ENCODE results near the gene UACA. TPM values are rescaled to one million over a fixed set of nuclear protein-coding genes. Genes with fewer than 3 reads are reported as not detected.

UACA gene
- total and polyA plus RNA-seq, 2 experiments from 2014 or later, result 64.0 to 135 TPM

DNA sequence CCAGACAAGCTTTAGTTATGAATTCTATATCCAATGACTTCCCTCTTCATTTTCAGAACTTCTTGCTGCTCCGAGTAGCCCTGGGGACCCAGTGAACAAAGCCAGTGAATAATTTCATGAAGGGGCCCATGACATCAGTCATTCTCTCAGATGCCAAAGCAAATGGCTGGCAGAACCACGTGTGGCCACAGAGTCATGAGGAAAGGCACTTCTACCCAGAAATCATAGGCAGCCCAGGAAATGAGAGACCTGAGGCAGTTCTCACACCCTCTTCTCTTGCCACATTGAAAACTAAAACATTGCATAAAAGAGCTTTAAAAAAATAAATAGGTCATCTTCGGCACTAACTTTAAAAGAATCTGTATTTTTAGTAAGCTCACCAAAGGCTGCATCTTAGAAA is 4.3 kb upstream of the UACA start:
- Histone ChIP-seq H3K36me3 (ENCODE audit: low read depth) (no peaks in the 10 kb centered on the region), H3K79me2 (ENCODE audit: insufficient read depth) (peaks cover 4% of the 10 kb centered on the region), H3K9me3 (ENCODE audit: low read depth) (no peaks in the 10 kb centered on the region), H3K9ac (no peak overlapping the region), H3K4me1 (ENCODE audit: insufficient read depth) (peaks cover 31% of the 10 kb centered on the region), H3K9me2 (ENCODE audit: insufficient read depth) (no peaks in the 10 kb centered on the region), H3K4me2 (ENCODE audit: unreplicated experiment) (no peak overlapping the region), H2AFZ (no peak overlapping the region), H3K27me3 (replicated peaks; ENCODE audit: insufficient read depth) (no peaks in the 10 kb centered on the region), H3F3A (ENCODE audit: insufficient read depth) (peaks cover 21% of the 10 kb centered on the region), H3K4me3 (no peak overlapping the region), H3K27ac (no peak overlapping the region), H4K20me1 (ENCODE audit: insufficient read depth) (no peaks in the 10 kb centered on the region)
- DNase-seq, result no peak
- in situ Hi-C loops (cut with MboI), result no loop called here
- 78 to 83% methylated on average over 3 of the region's 3 CpGs for WGBS, 2 experiments (ENCODE audit: low coverage in 1 of 2, low lambda C conversion rate in 2 of 2, missing lambda C conversion rate in 2 of 2)
- no peak for TF ChIP-seq EZH2phosphoT487 (IDR thresholded peaks at IDR 0.05; ENCODE audit: insufficient read depth, low read depth)
- no peak for TF ChIP-seq EZH2 (IDR thresholded peaks at IDR 0.05; ENCODE audit: insufficient read depth, poor library complexity, severe bottlenecking)

DNA sequence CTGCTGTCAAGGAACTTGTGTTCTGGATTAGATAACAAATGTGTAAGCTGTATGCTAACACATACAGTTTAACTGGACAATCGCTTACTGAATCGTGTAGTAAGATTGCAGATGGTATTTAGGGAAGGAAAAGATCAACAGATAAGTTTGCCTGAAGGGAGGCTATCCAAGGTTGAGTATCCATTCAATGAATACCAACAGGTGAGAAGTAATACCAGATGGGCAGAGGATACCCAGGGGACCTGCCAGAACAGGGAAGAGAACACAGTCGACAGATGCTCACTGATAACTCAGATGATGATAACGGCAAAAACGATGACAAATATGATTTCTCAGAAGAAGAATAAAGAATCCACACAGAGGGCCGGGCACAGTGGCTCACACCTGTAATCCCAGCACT is 3.2 kb upstream of the UACA start:
- in situ Hi-C loops (cut with MboI), result no loop called here
- Histone ChIP-seq H3K27ac (no peak overlapping the region), H3K9ac (no peak overlapping the region), H3K4me3 (no peak overlapping the region), H3F3A (ENCODE audit: insufficient read depth) (peaks cover 19% of the 10 kb centered on the region), H3K4me1 (ENCODE audit: insufficient read depth) (peaks cover 28% of the 10 kb centered on the region), H3K36me3 (ENCODE audit: low read depth) (no peaks in the 10 kb centered on the region), H2AFZ (no peak overlapping the region), H3K27me3 (replicated peaks; ENCODE audit: insufficient read depth) (no peaks in the 10 kb centered on the region), H3K9me3 (ENCODE audit: low read depth) (no peaks in the 10 kb centered on the region), H3K4me2 (ENCODE audit: unreplicated experiment) (no peak overlapping the region), H3K9me2 (ENCODE audit: insufficient read depth) (no peaks in the 10 kb centered on the region), H3K79me2 (ENCODE audit: insufficient read depth) (peaks cover 14% of the 10 kb centered on the region), H4K20me1 (ENCODE audit: insufficient read depth) (no peaks in the 10 kb centered on the region)
- TF ChIP-seq EZH2 (IDR thresholded peaks at IDR 0.05; ENCODE audit: insufficient read depth, poor library complexity, severe bottlenecking) (no peak), EZH2phosphoT487 (IDR thresholded peaks at IDR 0.05; ENCODE audit: insufficient read depth, low read depth) (no peak)
- 40 to 45% methylated on average over 6 of the region's 6 CpGs for WGBS, 2 experiments (ENCODE audit: low coverage in 1 of 2, low lambda C conversion rate in 2 of 2, missing lambda C conversion rate in 2 of 2)
- DNase-seq, result no peak

DNA sequence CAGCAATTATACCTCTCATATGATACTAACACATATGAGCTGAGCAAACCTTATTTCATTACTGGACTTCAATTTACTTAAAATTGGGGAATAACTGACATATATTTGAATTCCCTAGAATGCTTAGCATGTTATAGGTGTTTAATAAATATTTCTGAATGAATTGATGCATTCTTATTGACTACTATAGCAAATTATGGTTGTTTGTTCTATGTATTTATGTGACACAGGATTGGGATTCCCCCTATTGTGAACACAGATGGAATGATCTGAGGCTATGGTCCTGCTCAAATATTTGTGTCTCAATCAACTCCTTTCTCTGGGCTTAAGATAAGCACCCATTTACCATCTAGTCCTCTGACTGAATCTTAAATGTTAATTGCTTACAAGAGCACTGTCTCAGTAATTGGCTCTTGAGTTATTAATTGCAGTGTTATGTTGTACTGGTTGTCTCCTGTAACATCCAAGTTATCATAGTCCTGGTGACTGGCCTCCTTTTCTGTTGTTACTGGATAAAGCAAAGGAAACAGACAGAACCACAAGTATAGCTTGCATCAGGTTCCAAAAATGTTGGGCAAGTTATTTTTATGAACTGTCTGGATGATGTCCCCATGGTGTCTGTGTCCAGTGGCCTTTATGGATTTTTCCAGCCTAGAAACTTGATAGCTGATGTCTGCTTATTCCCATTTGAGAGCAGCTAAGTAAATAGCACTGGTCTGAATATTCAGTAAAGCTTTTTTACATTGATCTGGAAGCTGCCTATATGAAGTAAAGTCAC is 2.3 kb upstream of the UACA start:
- no peak overlapping the region for H3K4me3 ChIP-seq
- H3K27me3 ChIP-seq (replicated peaks; ENCODE audit: insufficient read depth), result no peaks in the 10 kb centered on the region
- DNase-seq, result peak; percentile 78
- H3K9ac ChIP-seq, result no peak overlapping the region
- H3K36me3 ChIP-seq (ENCODE audit: low read depth), result no peaks in the 10 kb centered on the region
- in situ Hi-C loops (cut with MboI), result no loop called here
- H3K27ac ChIP-seq, result peak overlapping the region; percentile 59
- H4K20me1 ChIP-seq (ENCODE audit: insufficient read depth), result no peaks in the 10 kb centered on the region
- H3K4me1 ChIP-seq (ENCODE audit: insufficient read depth), result peaks cover 34% of the 10 kb centered on the region
- no peak overlapping the region for H2AFZ ChIP-seq
- peaks cover 19% of the 10 kb centered on the region for H3F3A ChIP-seq (ENCODE audit: insufficient read depth)
- H3K4me2 ChIP-seq (ENCODE audit: unreplicated experiment), result peak overlapping the region; percentile 1
- no peaks in the 10 kb centered on the region for H3K9me3 ChIP-seq (ENCODE audit: low read depth)
- H3K9me2 ChIP-seq (ENCODE audit: insufficient read depth), result no peaks in the 10 kb centered on the region
- TF ChIP-seq EZH2phosphoT487 (IDR thresholded peaks at IDR 0.05; ENCODE audit: insufficient read depth, low read depth) (no peak), EZH2 (IDR thresholded peaks at IDR 0.05; ENCODE audit: insufficient read depth, poor library complexity, severe bottlenecking) (no peak)
- peaks cover 23% of the 10 kb centered on the region for H3K79me2 ChIP-seq (ENCODE audit: insufficient read depth)

DNA sequence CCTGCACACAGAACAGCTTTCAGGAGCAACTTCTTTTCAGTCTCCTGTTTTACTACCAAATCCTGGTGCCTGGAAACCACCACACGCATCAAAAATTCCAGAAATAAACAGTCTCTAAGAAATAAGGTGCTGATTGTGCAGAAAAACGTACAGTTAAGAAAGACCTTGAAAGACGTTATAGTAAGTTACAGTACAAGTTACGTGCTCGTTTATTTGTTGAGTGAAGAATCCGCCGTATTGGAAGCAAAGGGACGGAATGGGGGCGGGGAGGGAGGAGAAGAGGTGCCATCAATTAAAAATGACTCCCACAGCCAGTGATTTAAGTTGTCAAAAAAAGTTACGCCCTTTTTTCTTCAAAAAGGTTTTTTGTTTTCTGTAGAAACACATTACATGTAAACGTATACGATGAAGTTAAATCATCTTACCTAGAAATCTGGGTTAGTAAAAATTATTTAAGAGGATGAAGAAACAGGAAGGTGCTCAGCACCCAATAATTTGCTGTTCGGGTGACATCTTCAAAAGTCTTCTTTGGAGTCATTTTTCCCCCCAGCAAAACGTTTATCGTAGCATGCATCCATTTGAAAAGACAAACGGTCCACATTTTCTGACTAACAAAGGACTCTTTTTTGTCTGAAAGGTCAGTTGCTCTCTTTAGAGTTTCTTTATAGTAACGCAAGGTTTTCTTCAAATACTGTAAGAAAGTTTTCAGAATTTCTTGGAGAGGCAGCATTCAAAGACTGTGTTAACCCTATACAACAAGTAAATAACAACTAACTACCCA is 782 bp upstream of the UACA start:
- Histone ChIP-seq H3K27ac (peak overlapping the region; percentile 56), H3K79me2 (ENCODE audit: insufficient read depth) (peaks cover 39% of the 10 kb centered on the region), H3K4me3 (peak overlapping the region; percentile 90), H3F3A (ENCODE audit: insufficient read depth) (peaks cover 19% of the 10 kb centered on the region), H3K9me2 (ENCODE audit: insufficient read depth) (no peaks in the 10 kb centered on the region), H3K9ac (peak overlapping the region; percentile 86), H3K27me3 (replicated peaks; ENCODE audit: insufficient read depth) (no peaks in the 10 kb centered on the region), H3K4me2 (ENCODE audit: unreplicated experiment) (peak overlapping the region; percentile 91), H3K9me3 (ENCODE audit: low read depth) (no peaks in the 10 kb centered on the region), H3K36me3 (ENCODE audit: low read depth) (no peaks in the 10 kb centered on the region), H4K20me1 (ENCODE audit: insufficient read depth) (no peaks in the 10 kb centered on the region), H2AFZ (peak overlapping the region; percentile 74), H3K4me1 (ENCODE audit: insufficient read depth) (peaks cover 50% of the 10 kb centered on the region)
- TF ChIP-seq EZH2phosphoT487 (IDR thresholded peaks at IDR 0.05; ENCODE audit: insufficient read depth, low read depth) (no peak), EZH2 (IDR thresholded peaks at IDR 0.05; ENCODE audit: insufficient read depth, poor library complexity, severe bottlenecking) (no peak)
- in situ Hi-C loops (cut with MboI), result no loop called here
- WGBS, 2 experiments (ENCODE audit: low coverage in 1 of 2, low lambda C conversion rate in 2 of 2, missing lambda C conversion rate in 2 of 2), result 9 to 11% methylated on average over 17 of the region's 17 CpGs
- no peak for DNase-seq

Measured in GM23248 (cell line).